NCI-H1417 (cell line): Measurements from ENCODE around the gene PSAPL1.

Experiments
- DNase-seq, 3 experiments: peaks; one replicate each; lab custom pipeline; 2025; lab: John Stamatoyannopoulos, UW

PSAPL1 gene

DNA sequence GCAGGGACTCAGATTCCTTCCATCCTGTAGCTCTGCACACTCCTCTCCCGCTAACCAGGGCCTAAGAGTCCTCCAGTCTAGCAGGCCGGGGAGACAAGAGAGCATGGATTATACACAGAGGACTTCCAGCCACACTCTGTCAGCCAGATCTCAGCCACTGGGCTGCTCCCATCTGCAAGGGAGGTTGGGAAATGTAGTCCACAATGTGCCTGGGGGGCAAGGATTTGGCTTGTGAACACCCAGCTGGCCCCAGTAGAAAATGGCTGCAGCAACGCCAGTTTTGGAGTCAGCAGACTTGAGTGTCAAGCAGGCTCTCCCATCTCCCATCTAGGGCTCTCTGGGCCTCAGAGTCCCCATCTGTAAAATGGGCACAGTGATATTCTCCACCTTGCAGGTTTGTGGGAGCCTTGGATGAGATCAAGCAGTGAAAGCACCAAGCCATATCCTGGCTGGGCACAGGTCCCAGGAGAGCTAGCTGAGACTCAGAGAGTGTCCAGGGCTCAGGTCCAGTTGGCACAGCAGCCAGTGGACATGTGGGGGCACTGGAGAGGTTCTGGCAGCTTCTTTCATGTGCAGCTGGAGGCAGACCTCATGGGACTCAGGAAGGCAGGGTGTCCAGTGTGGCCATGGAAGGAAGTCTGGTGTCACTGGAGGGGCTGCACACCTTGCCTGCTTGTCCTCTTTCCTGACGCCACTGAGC lies 14.6 kb downstream of the PSAPL1 start:
- peak in 1 of 3 experiments; percentile 43 for DNase-seq

DNA sequence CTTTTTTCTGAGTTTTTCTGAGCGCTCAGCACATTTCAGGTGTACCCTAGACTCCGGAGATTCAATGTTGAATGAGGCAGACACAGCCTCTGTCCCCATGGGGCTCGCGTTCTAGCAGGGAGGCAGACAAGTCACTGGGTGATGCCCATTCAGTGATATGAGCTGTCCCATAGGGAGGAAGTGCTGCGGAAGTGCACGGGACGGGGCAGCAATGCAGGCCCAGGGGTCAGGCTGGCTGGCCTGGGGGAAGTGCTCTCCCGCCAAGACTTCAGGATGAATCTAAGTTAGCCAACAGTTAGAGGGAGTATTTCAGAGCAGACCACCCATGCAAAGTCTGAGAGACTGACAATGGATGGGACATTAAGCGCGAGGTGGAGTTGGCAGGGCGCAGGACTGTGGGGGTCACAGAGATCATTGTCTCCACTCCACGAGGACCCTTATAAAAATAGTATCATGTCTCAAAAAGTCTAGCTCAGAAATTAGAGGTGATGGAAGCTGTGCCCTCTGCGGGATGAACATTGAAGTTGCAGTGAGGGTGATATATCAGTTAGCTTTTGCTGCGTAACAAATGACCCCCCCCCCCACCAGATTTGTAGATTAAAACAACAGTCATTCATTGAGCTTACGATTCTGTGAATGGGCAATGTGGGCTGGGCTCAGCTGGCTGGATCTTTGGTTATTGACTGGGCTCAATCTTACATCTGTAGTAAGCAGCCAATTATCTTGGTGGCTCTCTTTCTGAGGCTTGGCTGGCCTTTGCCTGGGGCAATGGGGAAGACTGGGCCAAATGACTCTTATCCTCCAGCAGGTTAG lies 16.4 kb downstream of the PSAPL1 start:
- DNase-seq: no peak

DNA sequence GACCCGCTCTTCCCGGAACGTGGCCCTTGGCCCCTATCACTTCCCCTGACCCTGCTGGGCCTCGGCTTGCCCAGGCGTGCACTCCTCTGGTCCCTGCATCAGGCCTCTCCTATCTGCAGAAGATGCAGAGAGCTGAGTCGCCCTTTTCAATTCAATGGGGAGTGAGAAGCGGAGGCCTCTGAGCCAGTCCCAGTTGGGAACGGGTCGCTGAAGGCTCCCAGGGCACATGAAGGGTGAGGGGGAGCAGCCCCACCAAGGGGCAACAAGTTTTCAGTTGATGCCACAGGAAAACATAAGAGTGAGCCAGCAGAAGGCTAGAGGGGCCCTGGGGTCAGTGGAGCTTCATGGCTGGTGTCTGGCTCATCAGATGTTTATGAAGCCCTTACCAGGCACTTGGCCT lies 17.1 kb downstream of the PSAPL1 start:
- no peak for DNase-seq

DNA sequence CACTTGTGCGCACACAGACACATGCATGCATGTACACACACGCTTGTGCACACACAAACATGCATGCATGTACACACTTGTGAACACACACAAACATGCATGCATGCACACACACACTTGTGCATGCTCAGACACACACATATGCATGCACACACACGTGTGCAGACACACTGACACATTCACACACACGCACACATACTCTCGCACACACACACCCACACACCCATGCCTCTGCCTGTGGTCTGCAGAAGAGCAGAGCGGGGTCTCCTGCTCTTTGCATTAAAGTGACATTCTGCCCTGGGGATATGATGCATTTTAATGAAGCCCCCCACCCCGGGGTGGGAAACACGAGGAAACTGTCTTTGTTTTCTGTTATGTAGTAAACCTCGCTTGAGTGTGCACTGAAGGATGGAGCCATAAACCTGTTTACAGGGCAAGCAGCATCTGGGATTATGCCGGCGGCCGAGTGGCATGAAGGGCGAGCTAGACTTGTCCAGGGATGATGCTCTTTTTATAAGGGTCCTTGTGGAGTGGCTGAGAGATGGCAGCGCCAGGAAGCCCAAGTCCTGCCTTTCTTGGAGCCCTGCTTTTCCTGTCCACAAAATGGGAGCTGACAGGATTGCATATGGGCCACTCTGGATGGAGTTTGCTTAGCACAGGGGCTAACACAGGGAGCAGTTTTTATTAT lies 17.8 kb downstream of the PSAPL1 start:
- no peak for DNase-seq

DNA sequence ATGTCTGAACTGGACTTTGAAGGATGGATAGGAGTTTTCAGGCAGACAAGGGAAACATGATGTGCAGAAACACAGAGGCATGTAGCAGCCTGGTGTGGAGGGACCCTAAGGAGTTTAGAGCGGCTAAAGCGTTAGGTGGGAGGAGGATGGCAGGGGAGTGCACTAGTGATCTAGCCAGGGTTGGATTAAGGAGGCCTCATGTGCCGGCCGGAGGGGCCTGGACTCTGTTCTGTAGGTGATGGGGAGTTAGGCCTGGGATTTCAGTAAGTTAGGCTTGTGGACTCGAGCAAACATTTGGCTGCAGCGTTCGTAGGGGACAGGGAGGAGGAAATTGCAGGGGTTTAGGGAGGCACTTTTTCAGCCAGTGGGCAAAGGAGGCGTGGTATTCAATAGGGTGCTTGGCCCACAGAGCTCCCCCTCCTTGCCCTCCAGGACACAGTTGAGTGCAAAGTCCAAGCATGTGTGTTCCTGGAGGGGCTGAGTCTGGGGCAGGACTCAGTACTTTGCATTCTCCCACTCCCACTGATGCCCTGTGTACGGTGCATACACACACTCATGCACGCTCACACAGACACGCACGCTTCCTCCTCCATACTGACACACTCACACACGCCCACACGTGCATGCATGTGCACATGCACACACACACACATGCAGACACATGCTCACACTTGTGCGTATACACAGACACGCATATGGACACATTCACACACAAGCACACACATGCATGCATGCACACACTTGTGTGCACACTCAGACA lies 18.6 kb downstream of the PSAPL1 start:
- no peak for DNase-seq

DNA sequence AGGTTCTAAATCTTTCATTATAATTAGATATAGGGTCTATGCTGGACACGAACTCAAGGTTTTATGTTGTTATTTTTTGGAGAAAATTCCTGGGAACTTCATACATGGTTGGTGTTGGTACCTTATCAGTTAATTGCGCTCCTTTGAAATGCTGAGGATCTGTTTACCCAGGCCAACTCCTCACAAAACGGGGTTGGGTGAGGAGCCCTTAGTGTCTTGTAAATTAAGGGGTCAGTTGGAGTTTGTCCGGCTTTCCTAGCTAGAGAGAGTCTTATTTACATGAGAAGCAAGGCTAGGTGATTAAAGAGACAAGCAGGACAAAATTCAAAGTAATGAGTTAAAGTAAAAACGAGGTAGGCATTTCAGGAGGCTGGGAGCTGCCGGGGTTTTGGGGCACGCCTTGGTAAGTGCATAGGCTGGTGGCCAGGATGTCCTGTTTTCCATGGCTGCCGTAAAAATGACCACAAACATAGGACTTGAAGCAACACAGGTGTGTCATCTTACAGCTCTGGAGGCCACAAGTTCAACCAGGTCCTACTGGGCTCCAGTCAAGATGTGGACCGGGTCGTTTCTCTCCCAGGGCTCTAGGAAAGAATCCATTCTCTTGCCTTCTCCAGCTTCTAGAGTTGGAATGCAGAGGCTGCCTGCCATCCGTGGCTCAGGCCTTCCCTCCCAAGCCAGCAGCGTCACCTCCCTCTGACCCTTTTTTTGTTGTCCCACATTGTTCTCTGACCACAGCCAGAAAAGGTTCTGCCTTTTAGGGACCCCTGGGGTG lies 19.8 kb downstream of the PSAPL1 start:
- DNase-seq: no peak

DNA sequence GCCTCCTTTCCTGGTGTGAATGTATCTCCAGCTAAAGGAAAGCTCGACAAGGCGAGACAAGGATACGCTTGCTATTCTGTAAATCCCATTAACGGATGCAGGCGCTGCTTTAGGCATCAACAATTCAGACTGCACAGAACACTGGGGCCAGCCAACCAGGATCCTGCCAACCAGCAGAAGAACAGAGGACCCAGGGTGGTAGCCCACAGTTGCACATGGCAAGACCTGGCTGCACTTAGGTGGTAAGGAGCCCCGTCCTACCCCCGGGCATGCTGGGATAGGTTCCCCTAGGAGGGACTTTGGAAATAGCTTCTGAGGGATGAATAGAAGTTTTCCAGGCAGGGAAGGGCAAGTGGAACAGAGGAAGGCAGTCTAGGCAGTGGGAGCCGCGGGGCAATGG lies 20.7 kb downstream of the PSAPL1 start:
- DNase-seq: no peak

DNA sequence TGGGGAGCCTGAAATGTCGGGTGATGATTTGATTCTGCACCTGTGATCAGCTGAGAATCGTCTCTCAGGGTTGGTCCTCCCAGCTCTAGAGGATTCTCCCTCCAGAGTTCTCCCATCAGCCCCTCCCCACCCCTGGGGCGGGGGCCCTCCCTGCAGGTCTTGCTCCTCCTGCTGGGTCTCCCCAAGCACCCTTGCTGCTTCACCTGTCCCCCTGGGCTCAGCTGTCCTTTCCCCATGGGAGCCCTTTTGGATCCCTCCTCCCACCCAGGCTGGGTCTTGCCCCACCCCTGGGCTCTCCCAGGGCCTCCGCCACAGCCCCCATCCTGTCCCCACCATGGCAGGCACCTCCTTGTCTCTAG lies 22.2 kb downstream of the PSAPL1 start:
- DNase-seq: no peak

DNA sequence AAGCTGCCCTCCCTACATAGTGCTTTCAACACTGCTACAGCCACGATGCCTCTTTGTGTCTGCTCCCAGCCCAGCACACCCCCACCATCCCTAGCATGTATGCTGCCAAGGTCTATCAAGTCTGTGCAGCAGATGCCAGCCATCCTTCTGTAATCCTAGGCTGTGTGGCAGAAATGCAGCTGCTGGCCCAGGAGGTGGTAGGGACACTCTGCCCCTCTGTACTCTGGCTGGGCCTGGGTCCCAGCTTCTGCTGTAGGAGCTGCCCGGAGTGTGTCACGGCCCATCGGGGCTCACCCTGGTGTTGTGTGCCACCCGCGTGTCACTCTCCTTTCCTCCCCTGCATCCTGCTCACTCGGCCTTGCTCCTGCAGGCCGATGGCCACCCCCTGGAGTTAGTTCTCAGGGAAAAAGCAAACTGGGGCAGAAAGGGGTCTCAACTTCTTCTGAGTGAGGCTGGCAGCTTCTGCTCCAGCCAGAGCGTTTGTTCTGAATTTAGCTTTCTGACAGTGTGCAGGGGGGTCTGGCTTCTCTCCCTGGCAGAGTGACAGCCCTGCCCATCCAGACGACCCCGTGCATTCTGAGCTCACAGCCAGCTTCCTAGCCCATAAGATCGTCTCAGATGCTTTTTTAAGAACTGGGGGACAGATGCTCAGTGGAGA lies 22.7 kb downstream of the PSAPL1 start:
- DNase-seq: no peak

DNA sequence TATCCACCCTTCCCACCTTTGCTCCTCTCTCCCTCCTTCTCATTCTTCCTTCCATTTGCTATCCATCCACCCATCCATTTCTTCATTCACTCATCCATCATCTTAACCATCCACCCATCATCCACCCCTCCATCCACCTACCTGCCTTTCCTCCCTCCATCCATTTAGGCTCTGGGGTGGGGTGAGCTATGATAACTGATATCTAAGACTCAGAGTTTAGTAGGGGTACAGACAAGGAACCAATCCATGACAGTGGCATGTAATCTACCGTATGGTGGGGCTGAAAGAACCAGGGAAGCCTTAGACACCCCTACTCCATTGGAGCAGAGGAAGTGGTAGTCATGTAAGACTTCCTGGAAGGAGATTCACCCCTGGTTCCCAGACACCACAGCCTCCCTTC lies 23.2 kb downstream of the PSAPL1 start:
- no peak for DNase-seq

DNA sequence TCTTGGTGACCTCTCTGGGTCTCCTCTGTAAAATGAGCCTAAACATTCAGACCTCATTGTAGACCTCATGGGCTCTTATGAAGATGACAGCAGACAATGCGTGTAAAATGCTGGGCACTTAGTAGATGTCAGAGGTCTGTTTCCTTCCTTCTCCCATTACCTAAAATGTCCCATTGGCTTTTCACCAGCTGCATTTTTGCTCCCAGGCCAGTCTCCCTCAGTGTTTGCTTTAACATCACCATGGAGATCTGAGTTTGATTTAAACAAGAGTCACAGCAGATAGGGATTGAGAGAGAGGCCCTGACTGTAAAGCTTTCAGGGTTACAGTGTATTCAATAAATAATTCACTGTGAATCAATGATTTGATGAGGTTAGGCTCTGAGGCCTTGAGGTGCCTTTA lies 24.3 kb downstream of the PSAPL1 start:
- peak in 2 of 3 experiments; percentile 27 to 35 for DNase-seq

DNA sequence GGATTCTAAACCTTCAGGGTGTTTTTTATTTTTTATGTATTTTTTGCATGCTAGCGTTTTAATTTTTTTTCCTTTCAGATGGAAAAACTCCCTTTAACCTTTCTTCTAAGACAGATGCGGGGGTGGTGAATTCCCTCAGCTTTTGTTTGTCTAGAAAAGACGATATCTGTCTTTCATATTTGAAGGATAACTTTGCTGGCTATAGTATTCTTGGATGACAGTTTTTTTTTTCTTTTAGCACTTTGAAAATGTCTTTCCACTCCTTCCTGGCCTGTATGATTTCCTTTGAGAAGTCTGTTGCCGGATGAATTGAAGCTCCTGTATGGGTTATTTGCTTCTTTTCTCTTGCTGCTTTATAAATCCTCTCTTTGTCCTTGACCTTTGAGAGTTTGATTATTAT lies 26.6 kb downstream of the PSAPL1 start:
- no peak for DNase-seq

DNA sequence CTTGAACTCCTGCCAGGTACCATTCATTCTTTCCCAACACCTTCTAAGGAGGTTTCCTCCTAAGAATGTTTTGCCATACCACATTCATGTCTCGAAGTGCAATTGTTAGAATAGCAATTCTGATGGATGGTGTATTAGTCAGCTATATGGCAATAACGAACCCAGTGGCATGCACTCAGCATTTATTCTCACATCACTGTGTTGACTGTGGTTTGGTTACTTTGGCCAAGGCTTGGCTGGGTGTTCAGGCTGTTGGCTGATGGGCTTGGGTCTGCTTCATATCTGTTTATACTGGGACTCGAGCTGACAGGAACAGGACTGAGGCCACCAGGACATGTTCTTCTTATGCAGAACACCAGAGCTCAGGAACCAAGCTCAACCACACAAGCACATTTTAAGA lies 31.7 kb downstream of the PSAPL1 start:
- no peak for DNase-seq

DNA sequence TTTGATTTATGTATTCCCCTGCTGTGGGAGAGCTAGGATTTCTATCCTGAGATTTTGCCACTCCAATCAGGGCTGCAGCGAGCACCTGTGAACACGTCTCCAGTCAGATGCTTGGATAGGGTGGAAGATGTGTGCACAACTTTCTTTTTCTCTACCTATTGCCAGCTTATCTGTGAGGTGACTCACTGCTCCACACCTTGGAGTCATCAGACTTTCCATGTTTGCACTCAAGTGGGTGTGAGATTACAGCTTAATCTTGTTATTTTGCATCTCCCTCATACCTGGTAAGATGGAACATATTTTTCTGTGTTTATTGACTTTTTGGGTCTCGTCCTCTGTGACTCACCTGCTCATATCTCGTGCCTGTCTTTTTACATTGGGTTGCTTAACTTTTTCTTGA lies 32.2 kb downstream of the PSAPL1 start:
- peak in 2 of 3 experiments; percentile 28 to 53 for DNase-seq

DNA sequence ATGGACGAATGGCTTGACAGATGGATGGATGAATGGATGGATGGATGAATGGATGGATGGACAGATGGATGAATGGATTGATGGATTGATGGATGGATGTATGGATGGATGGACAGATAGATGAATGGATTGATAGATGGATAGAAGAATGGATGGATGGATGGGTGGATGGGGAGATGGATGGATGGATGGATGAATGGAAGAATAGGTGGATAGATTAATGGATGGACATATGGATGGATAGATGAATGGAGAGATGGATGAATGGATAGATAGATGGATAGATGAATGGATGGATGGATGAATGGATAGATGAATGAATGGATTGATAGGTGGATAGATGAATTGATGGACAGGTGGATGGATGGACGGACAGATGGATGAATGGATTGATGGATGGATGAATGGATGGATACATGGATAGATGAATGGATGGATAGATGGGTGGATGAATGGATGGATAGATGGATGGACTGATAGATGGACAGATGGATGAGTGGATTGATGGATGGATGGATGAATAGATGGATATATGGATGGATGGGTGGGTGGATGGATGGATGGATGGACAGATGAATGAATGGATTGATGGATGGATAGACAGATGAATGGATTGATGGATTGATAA lies 33.9 kb downstream of the PSAPL1 start:
- DNase-seq: no peak

DNA sequence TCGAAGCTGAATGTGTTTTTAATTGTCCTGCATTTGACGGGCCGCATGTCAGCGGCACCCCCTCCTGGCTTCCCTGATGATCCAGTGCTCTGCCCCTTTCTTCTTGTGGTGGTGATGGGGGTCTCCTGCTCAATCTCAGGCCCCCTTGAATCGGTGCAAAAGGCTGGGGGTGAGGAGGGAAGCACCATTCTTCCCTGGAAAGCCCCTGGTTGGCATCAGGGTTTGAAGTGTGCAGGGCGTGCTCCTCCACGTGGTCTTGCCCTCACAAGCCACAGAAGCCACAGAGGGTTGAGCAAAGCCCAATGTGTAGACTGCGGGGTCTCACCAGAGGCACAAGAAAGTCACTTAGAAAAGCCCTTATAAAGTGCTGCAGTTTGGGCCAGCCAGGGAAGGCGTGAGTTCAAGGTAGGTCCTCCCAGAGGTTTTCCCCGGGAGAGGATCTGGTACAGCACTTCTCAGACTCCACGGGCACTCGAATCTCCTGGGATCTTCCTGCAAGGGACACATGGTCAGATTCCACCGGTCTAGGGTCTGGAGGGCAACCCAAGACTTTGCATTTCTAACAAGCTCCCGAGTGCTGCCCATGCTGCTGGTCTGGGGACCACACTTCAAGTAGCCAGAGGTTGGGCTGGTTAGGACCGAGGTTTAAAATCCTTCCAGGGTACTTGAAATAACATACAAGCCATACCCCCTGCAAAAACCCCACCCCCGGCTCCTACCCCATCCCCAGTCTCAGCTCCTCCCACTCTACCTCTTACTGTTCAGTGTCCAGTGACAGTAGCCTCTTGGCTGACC lies 35.1 kb downstream of the PSAPL1 start:
- DNase-seq: no peak

DNA sequence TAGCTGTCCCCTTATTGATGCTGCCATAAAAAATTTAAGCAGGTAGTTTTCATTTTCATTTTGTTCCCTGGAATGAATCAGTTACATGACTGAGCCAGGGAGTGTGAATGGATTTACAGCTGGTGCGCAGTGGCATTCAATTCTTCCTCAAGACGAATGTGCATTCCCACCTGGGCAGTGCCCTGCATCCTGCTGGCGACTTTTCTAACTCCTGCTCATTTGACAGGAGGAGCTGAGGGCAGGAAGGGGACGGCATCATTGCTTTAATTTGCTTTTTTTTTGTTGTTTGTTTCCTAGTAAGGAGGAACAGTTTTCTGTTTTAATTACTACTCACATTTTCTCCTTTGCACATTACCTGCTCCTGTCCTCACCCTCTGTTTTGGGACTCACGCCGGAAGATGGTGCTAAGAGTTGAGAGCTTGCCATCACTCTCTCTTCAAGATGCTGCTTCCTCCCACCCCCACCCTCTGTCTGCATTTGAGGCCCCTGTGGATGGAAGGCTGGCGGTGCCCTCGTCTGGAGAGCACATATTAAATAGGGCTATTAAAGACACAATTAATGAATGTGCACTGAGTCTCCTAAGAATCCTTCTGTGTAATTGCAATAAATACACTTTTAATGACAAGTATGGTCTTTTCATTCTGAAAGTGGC lies 35.8 kb downstream of the PSAPL1 start:
- DNase-seq: peak in 2 of 3 experiments; percentile 48 to 79

DNA sequence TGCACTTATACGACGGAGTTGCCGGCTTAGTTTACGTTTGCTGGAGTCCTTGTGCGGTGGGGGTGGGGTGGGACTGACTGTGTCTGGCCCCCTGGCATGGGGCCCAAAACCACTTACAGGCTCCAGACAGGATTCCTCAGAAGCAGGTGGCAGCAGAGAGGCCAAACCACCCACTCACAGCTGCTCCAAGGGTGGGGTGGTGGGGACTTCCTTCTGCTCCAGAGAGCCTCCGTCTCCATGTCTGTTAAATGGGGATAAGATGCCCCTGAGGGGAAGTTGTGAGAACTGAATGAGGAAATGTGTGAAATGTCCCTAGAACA lies 36.7 kb downstream of the PSAPL1 start:
- peak; percentile 88 to 99 (median 96) for DNase-seq
